Large intestine (tissue), 3 donors: ENCODE results near the gene ARHGAP26. TPM values are rescaled to one million over a fixed set of nuclear protein-coding genes. Genes with fewer than 3 reads are reported as not detected.
A peak's percentile ranks its signal among the peaks of the same experiment; 100 is the strongest.

Experiments used
- DNase-seq, 2 donors: peaks; one replicate each; pipeline versions ENCODE4 v3.0.0 to v3.0.0-alpha.2; 2013
- H3K27ac ChIP-seq: one replicate; pipeline ENCODE4 v1.5.1; 2013; ENCODE audit warnings: low read length
- H3K27me3 ChIP-seq: 2 replicates; pipeline ENCODE4 v1.6.1; 2013; ENCODE audit warnings: low read length; ENCODE audit not compliant: control insufficient read depth, insufficient read depth
- H3K36me3 ChIP-seq: 2 replicates; pipeline ENCODE4 v1.6.1; 2013; ENCODE audit warnings: low read length; ENCODE audit not compliant: control insufficient read depth, insufficient read depth
- H3K4me1 ChIP-seq: one replicate; pipeline ENCODE4 v1.6.1; 2013; ENCODE audit warnings: low read length; ENCODE audit not compliant: control insufficient read depth, insufficient read depth
- H3K4me3 ChIP-seq: one replicate; pipeline ENCODE4 v1.5.1; 2013; ENCODE audit warnings: low read length
- H3K9me3 ChIP-seq: one replicate; pipeline ENCODE4 v1.6.1; 2013; ENCODE audit warnings: mild to moderate bottlenecking, low read depth, low read length, moderate library complexity; ENCODE audit not compliant: control insufficient read depth
- WGBS: methylation state at CpG from one replicate; pipeline ENCODE4 v1.1.5; 2013; ENCODE audit warnings: low lambda C conversion rate; ENCODE audit not compliant: insufficient coverage; 5-methylcytosine and 5-hydroxymethylcytosine counted together
- polyA plus RNA-seq: library from polyadenylated mRNA; unstranded; fragments of 120-200 nt; gene quantifications from one replicate; pipeline ENCODE4 v1.2.1, GENCODE V29; 2013

The ARHGAP26 gene
- polyA plus RNA-seq, 1 donor, result 31.8 TPM

DNA sequence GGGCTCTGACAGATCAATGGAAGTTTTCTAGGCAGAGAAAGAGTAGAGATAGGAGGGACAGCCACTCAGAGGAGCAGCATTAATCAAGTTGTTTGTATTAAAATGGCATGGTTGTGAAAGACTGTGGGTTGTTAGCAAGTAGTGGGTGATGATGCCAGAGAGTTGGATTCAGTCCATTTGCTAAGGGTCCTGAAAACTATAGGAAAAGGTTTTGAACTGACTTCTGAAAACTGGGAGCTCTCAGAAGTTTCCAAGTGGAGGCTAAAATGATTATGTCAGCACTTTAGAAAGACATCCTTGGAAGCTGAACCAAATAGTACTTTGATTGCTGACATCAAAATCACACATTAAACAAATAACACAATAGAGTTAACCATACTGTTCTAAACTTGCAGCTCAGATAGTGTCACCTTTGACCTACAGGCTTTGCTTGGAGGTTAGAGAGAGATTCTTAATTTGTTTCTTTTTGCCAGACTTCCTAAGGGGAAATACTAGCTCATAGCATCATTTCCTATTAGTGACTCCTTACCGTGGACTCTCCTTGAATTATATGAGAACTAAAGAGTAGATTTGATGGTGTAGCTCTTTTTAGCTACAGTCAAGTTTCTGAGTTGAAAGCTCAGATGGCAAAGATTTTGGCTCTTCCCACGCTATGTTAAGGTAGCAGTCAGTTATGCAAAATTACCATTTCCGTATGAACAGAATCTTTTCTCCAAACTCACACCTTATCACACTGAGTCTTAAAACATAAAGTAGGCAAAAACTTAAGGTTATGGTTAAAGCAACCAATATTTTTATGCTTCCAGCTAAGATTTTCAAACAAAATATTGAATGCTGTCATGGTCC is 356.2 kb downstream of the ARHGAP26 start:
- Histone ChIP-seq H3K9me3 (no peaks in the 10 kb centered on the region), H3K4me3 (no peak overlapping the region), H3K27ac (no peak overlapping the region), H3K36me3 (no peaks in the 10 kb centered on the region), H3K27me3 (no peaks in the 10 kb centered on the region), H3K4me1 (no peaks in the 10 kb centered on the region)
- no peak for DNase-seq
- WGBS, result 100% methylated on average over 1 of the region's 3 CpGs

- 100% methylated on average over 1 of the region's 7 CpGs for WGBS
- no peak overlapping the region for H3K27ac ChIP-seq
- no peaks in the 10 kb centered on the region for H3K36me3 ChIP-seq
- H3K4me1 ChIP-seq, result no peaks in the 10 kb centered on the region
- H3K27me3 ChIP-seq, result no peaks in the 10 kb centered on the region
- no peaks in the 10 kb centered on the region for H3K9me3 ChIP-seq
- DNase-seq, result no peak
- no peak overlapping the region for H3K4me3 ChIP-seq
These were observed 358.4 kb downstream of the ARHGAP26 start for GRCh38 chr5:143128412-143129071.

GRCh38 chr5:143129203-143129602 is 359.0 kb downstream of the ARHGAP26 start:
- Histone ChIP-seq H3K27ac (no peak overlapping the region), H3K4me1 (peaks cover 3% of the 10 kb centered on the region), H3K36me3 (peaks cover 4% of the 10 kb centered on the region), H3K27me3 (no peaks in the 10 kb centered on the region), H3K4me3 (no peak overlapping the region), H3K9me3 (no peaks in the 10 kb centered on the region)
- DNase-seq, result no peak
- WGBS, result 83% methylated on average over 1 of the region's 3 CpGs

- H3K9me3 ChIP-seq, result no peaks in the 10 kb centered on the region
- no peak for DNase-seq
- peaks cover 3% of the 10 kb centered on the region for H3K4me1 ChIP-seq
- H3K27me3 ChIP-seq, result no peaks in the 10 kb centered on the region
- peaks cover 13% of the 10 kb centered on the region for H3K36me3 ChIP-seq
- no peak overlapping the region for H3K4me3 ChIP-seq
- H3K27ac ChIP-seq, result no peak overlapping the region
- 60% methylated on average over 1 of the region's 5 CpGs for WGBS
These were observed 359.9 kb downstream of the ARHGAP26 start for GRCh38 chr5:143129910-143130612.

- no CpG with 5 or more reads among the region's 5 CpGs for WGBS
- DNase-seq, result peak; percentile 7 to 24
These were observed 360.6 kb downstream of the ARHGAP26 start for GRCh38 chr5:143130613-143131305.

GRCh38 chr5:143131972-143132371 is 361.8 kb downstream of the ARHGAP26 start:
- Histone ChIP-seq H3K4me3 (no peak overlapping the region), H3K27ac (no peak overlapping the region), H3K4me1 (peaks cover 5% of the 10 kb centered on the region), H3K9me3 (no peaks in the 10 kb centered on the region), H3K36me3 (peaks cover 15% of the 10 kb centered on the region), H3K27me3 (no peaks in the 10 kb centered on the region)
- DNase-seq, result no peak
- 85% methylated on average over 2 of the region's 6 CpGs for WGBS

More at GRCh38 chr5:143130613-143131305, 360.6 kb downstream of the ARHGAP26 start:
- H3K27ac ChIP-seq, result no peak overlapping the region
- H3K36me3 ChIP-seq, result peaks cover 15% of the 10 kb centered on the region
- peaks cover 5% of the 10 kb centered on the region for H3K4me1 ChIP-seq
- no peaks in the 10 kb centered on the region for H3K9me3 ChIP-seq
- H3K27me3 ChIP-seq, result no peaks in the 10 kb centered on the region
- H3K4me3 ChIP-seq, result no peak overlapping the region

DNA sequence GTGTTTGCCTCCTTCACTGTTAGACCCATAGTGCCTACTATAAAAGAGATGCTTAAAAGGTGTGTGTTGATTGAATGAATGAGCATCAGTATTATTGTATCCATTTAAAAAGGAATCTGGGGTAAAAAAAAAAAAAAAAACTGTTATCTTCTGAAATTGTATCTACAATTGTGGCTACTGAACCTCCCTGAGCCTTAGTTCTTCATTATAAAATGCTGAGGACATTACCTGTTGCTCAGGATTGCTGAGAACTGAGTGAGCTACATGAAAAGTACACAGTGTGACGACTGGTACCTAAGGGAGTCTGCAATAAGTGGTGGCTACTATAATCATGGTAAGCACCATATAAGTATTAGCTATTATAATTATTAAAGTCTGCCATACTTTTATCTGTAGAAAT is 362.6 kb downstream of the ARHGAP26 start:
- peaks cover 5% of the 10 kb centered on the region for H3K4me1 ChIP-seq
- DNase-seq, result no peak
- no peaks in the 10 kb centered on the region for H3K9me3 ChIP-seq
- WGBS, result no CpG with 5 or more reads among the region's 1 CpG
- H3K27ac ChIP-seq, result no peak overlapping the region
- H3K36me3 ChIP-seq, result peaks cover 19% of the 10 kb centered on the region
- H3K4me3 ChIP-seq, result no peak overlapping the region
- no peaks in the 10 kb centered on the region for H3K27me3 ChIP-seq

GRCh38 chr5:143133721-143134120 is 363.5 kb downstream of the ARHGAP26 start:
- peaks cover 5% of the 10 kb centered on the region for H3K4me1 ChIP-seq
- no peaks in the 10 kb centered on the region for H3K27me3 ChIP-seq
- no peaks in the 10 kb centered on the region for H3K9me3 ChIP-seq
- no peak overlapping the region for H3K27ac ChIP-seq
- 100% methylated on average over 1 of the region's 11 CpGs for WGBS
- H3K4me3 ChIP-seq, result no peak overlapping the region
- no peak for DNase-seq
- peaks cover 22% of the 10 kb centered on the region for H3K36me3 ChIP-seq

DNA sequence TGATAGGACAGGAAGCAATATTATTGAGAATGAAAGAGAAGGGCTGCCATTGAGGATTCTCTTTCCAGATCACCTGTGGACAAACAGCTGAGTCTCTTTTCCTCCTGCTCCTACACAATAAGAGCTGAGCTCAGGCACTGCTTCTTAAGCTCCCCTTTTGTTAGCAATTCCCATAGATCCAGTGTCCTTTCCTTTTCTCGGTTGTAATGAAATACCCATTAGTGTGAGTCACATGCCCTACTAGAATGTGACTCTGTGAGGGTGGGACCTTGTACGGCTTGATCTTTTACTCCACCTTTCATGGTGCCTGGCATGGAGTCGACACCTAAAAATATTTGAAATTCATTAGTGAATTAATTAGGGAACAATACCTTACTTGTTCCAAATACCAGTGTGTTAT is 364.1 kb downstream of the ARHGAP26 start:
- WGBS, result no CpG with 5 or more reads among the region's 3 CpGs
- Histone ChIP-seq H3K27ac (no peak overlapping the region), H3K4me3 (no peak overlapping the region), H3K9me3 (no peaks in the 10 kb centered on the region), H3K36me3 (peaks cover 22% of the 10 kb centered on the region), H3K27me3 (no peaks in the 10 kb centered on the region), H3K4me1 (peaks cover 5% of the 10 kb centered on the region)
- DNase-seq, result no peak

- H3K36me3 ChIP-seq, result peaks cover 24% of the 10 kb centered on the region
- DNase-seq, result no peak
- H3K27me3 ChIP-seq, result no peaks in the 10 kb centered on the region
- H3K4me1 ChIP-seq, result peaks cover 5% of the 10 kb centered on the region
- WGBS, result no CpG with 5 or more reads among the region's 4 CpGs
- no peaks in the 10 kb centered on the region for H3K9me3 ChIP-seq
- H3K27ac ChIP-seq, result no peak overlapping the region
- H3K4me3 ChIP-seq, result no peak overlapping the region
These were observed 364.7 kb downstream of the ARHGAP26 start for GRCh38 chr5:143134900-143135299.
